HL-60 (cell line): ENCODE results near the gene LHCGR.

Experiments used
- CTCF ChIP-seq: IDR thresholded peaks from one replicate; pipeline ENCODE4 v1.5.1; 2011; ENCODE audit warnings: low read length, control low read depth, inconsistent platforms; ENCODE audit not compliant: insufficient read depth
- GABPA ChIP-seq: IDR thresholded peaks from 2 replicates; pipeline ENCODE4 v1.6.1; 2012; ENCODE audit warnings: low read depth

GRCh38 chr2:48715956-48716355, 39.6 kb downstream of the LHCGR start:
- TF ChIP-seq CTCF (no peak), GABPA (no peak)
